HepG2 (cell line): ENCODE data around the gene RAP2A. TPM values are rescaled to one million over a fixed set of nuclear protein-coding genes. Genes with fewer than 3 reads are reported as not detected.

Source experiments
- CENPBD1 ChIP-seq: sonication (generic); formaldehyde crosslinking; IDR thresholded peaks from 2 replicates; pipeline ENCODE4 v1.8.0; 2022; ENCODE audit warnings: missing genetic modification reagents, low read depth, mild to moderate bottlenecking, borderline replicate concordance
- ELF3 ChIP-seq: IDR thresholded peaks from 2 replicates; pipeline ENCODE4 v1.6.1; 2016; ENCODE audit warnings: missing genetic modification reagents, missing compliant biosample characterization
- EP300 ChIP-seq, 3 experiments: sonication (generic) in 1 of 3; formaldehyde crosslinking in 1 of 3; IDR thresholded peaks; 2 replicates each; pipeline versions ENCODE4 v1.5.1 to v1.6.1; 2011 to 2020; ENCODE audit warnings: low read depth in 2 of 3, low read length in 2 of 3, borderline replicate concordance in 1 of 3, improper control_type of control experiment in 1 of 3, mild to moderate bottlenecking in 1 of 3, missing genetic modification reagents in 1 of 3, moderate library complexity in 1 of 3
- FOXK1 ChIP-seq: sonication (generic); formaldehyde crosslinking; IDR thresholded peaks from 2 replicates; pipeline ENCODE4 v1.4.0; 2020; ENCODE audit warnings: low read depth, missing genetic modification reagents, borderline replicate concordance
- FOXK2 ChIP-seq: fragments of 450-650 bp; IDR thresholded peaks from 2 replicates; pipeline ENCODE4 v1.6.1; 2016
- FOXO1 ChIP-seq: sonication (generic); formaldehyde crosslinking; IDR thresholded peaks from 2 replicates; pipeline ENCODE4 v1.4.0; 2020; ENCODE audit warnings: missing genetic modification reagents
- HNF1B ChIP-seq: sonication (generic); formaldehyde crosslinking; IDR thresholded peaks from 2 replicates; pipeline ENCODE4 v1.5.1; 2020; ENCODE audit warnings: mild to moderate bottlenecking, moderate library complexity, missing genetic modification reagents
- IKZF5 ChIP-seq: IDR thresholded peaks from 2 replicates; pipeline ENCODE4 v1.6.1; 2018; ENCODE audit warnings: missing genetic modification reagents, mild to moderate bottlenecking, missing compliant biosample characterization
- ISL2 ChIP-seq: sonication (generic); formaldehyde crosslinking; IDR thresholded peaks from 2 replicates; pipeline ENCODE4 v1.5.0; 2020; ENCODE audit warnings: missing genetic modification reagents
- JARID2 ChIP-seq: sonication (generic); formaldehyde crosslinking; IDR thresholded peaks from 2 replicates; pipeline ENCODE4 v1.8.1; 2023; ENCODE audit warnings: missing genetic modification reagents, inconsistent platforms; ENCODE audit not compliant: insufficient replicate concordance
- MAFF ChIP-seq: IDR thresholded peaks from 2 replicates; pipeline ENCODE4 v1.6.1; 2011; ENCODE audit warnings: low read depth, low read length, improper control_type of control experiment
- MEIS1 ChIP-seq: sonication (generic); formaldehyde crosslinking; IDR thresholded peaks from 2 replicates; pipeline ENCODE4 v1.9.0; 2021; ENCODE audit warnings: mild to moderate bottlenecking, missing genetic modification reagents, moderate library complexity, borderline replicate concordance
- MIXL1 ChIP-seq: IDR thresholded peaks from 2 replicates; pipeline ENCODE4 v1.6.1; 2016
- NKX3-1 ChIP-seq: sonication (generic); formaldehyde crosslinking; IDR thresholded peaks from 2 replicates; pipeline ENCODE4 v1.5.0; 2020; ENCODE audit warnings: missing genetic modification reagents
- PCBP2 ChIP-seq: fragments of 200-400 bp; formaldehyde crosslinking; optimal IDR thresholded peaks from 2 replicates; pipeline ENCODE3; 2018; ENCODE audit warnings: low read length, low read depth; ENCODE audit not compliant: poor library complexity, severe bottlenecking
- PHF21A ChIP-seq: sonication (generic); formaldehyde crosslinking; IDR thresholded peaks from 2 replicates; pipeline ENCODE4 v1.5.0; 2020; ENCODE audit warnings: mild to moderate bottlenecking, missing genetic modification reagents
- PHF5A ChIP-seq: IDR thresholded peaks from one replicate; pipeline ENCODE4 v1.6.1; 2018; ENCODE audit warnings: low read depth, missing genetic modification reagents; ENCODE audit not compliant: unreplicated experiment
- SNAI1 ChIP-seq: sonication (generic); formaldehyde crosslinking; IDR thresholded peaks from 2 replicates; pipeline ENCODE4 v1.5.0; 2020; ENCODE audit warnings: mild to moderate bottlenecking, missing genetic modification reagents, borderline replicate concordance
- ZBTB46 ChIP-seq: sonication (generic); formaldehyde crosslinking; IDR thresholded peaks from 2 replicates; pipeline ENCODE4 v1.4.0; 2020; ENCODE audit warnings: mild to moderate bottlenecking, missing genetic modification reagents, borderline replicate concordance
- ZBTB7B ChIP-seq: sonication (generic); formaldehyde crosslinking; IDR thresholded peaks from 2 replicates; pipeline ENCODE4 v1.4.0; 2020; ENCODE audit warnings: missing genetic modification reagents
- ZNF556 ChIP-seq: sonication (generic); formaldehyde crosslinking; IDR thresholded peaks from 2 replicates; pipeline ENCODE4 v1.4.0; 2020; ENCODE audit warnings: mild to moderate bottlenecking, missing genetic modification reagents, borderline replicate concordance
- ZNF597 ChIP-seq: sonication (generic); formaldehyde crosslinking; IDR thresholded peaks from 2 replicates; pipeline ENCODE4 v1.5.0; 2020; ENCODE audit warnings: missing genetic modification reagents
- ZNF614 ChIP-seq: IDR thresholded peaks from 2 replicates; pipeline ENCODE4 v1.6.1; 2018; ENCODE audit warnings: missing biosample characterization, missing genetic modification reagents, inconsistent platforms, borderline replicate concordance
- ZNF879 ChIP-seq: sonication (generic); formaldehyde crosslinking; IDR thresholded peaks from 2 replicates; pipeline ENCODE4 v1.8.1; 2023; ENCODE audit warnings: missing genetic modification reagents
- ZSCAN12 ChIP-seq: sonication (generic); formaldehyde crosslinking; IDR thresholded peaks from 2 replicates; pipeline ENCODE4 v1.9.0; 2021; ENCODE audit warnings: mild to moderate bottlenecking, missing genetic modification reagents
- polyA plus RNA-seq, 8 experiments: library from polyadenylated mRNA; depleted of rRNA in 3 of 8; stranded (reverse) in 7 of 8; unstranded in 1 of 8; fragments of >200 nt; fragmentation: Illumina TruSeq in 4 of 8; extraction: Trizol in 4 of 8; gene quantifications; 2 replicates each; pipeline versions ENCODE4 v1.2.1 to v1.2.3, GENCODE V29; 2011 to 2016; ENCODE audit warnings: low read depth in 4 of 8, missing spikeins in 1 of 8, mixed read lengths in 1 of 8; ENCODE audit not compliant: insufficient read depth in 1 of 8
- total RNA-seq, 5 experiments: library from RNA; depleted of rRNA; stranded (reverse); fragments of >200 nt; fragmentation: Illumina TruSeq; extraction: Trizol; gene quantifications; 2 replicates each; pipeline ENCODE4 v1.2.3, GENCODE V29; 2016; ENCODE audit warnings: low read depth in 1 of 5

RAP2A gene
- total and polyA plus RNA-seq, 2 of the 13 experiments (the other 11 are each of a cell fraction or from before 2014, with no cell fraction given): 9.9 to 23.1 TPM

- TF ChIP-seq NKX3-1 (CRISPR knock-in tag) (peak; percentile 71; the same call in 1 of the 2 replicates), PHF21A (peak; percentile 56; the same call in 1 of the 2 replicates), ZNF879 (CRISPR knock-in tag) (no peak), FOXK1 (CRISPR knock-in tag) (peak; percentile 95; the same call in 1 of the 2 replicates), ELF3 (CRISPR knock-in tag) (peak; percentile 75; the same call in 1 of the 2 replicates), ZNF556 (CRISPR knock-in tag) (no peak; the same call in 1 of the 2 replicates), ISL2 (CRISPR knock-in tag) (peak; percentile 87), ZBTB46 (CRISPR knock-in tag) (no peak), JARID2 (CRISPR knock-in tag) (no peak), MEIS1 (CRISPR knock-in tag) (peak; percentile 79; the same call in 1 of the 2 replicates), SNAI1 (CRISPR knock-in tag) (no peak), IKZF5 (CRISPR knock-in tag) (peak; percentile 65; the same call in 1 of the 2 replicates), ZSCAN12 (CRISPR knock-in tag) (no peak), PHF5A (peak; percentile 31), ZNF597 (CRISPR knock-in tag) (no peak), MIXL1 (CRISPR knock-in tag) (peak; percentile 89), CENPBD1 (no peak), HNF1B (peak; percentile 59; the same call in 1 of the 2 replicates), MAFF (no peak), ZNF614 (CRISPR knock-in tag) (peak; percentile 84), ZBTB7B (CRISPR knock-in tag) (0 out of 2 replicates have a peak, but pooled peaks have one; percentile 30), EP300 (IDR thresholded peaks at IDR 0.05; ENCODE audit: low read depth in 2 of 2, low read length in 2 of 2) (peak in 1 of 2 experiments; percentile 91; a peak in 2 of 4 replicates), EP300 (CRISPR knock-in tag; IDR thresholded peaks at IDR 0.05; ENCODE audit: borderline replicate concordance) (peak; percentile 29; the same call in 1 of the 2 replicates), FOXK2 (0 out of 2 replicates have a peak, but pooled peaks have one; percentile 36), PCBP2 (no peak), FOXO1 (CRISPR knock-in tag) (peak; percentile 95)
Measured at GRCh38 chr13:97491452-97491851, 57.5 kb downstream of the RAP2A start (continued).
